ENCODE measurements around the gene SKIC8.
A peak's percentile ranks its signal among the peaks of the same experiment; 100 is the strongest.

SKIC8 gene

DNA sequence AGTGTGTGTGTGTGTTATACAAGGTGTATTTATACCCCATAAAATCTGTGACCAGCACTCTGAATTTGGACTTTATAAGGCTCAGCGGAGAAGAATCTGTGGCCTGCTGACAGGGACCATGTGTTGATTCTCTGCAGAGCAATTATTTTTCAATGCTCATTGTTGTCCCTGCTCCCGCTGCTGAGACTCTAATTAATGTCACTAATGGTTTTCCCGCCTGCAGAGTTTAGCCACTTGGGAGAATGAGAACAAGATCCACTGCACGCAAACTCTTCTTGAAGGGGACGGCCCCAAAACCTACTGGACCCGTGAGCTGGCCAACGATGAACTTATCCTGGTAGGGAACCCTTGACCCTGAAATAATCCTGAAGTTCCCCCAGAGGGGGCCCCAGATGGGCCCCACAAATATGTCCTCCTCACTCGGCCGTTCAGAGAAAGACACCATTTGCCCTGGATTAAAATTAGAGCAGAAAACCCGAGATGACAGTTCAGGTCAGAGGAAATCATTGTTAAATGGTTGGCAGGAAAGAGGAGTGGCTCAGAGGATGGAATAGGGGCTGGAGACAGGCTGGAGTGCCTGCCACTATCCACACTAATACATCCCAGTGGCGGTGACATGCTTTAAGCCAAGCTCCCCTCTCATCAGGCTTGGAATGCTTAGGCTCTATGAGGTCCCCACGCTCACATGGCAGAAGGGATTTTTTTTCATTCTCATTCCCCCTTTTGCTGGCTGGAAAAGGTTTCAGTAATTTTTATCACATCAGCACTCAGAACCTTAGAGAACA lies 44.1 kb upstream of the SKIC8 start:
- Histone ChIP-seq H3K18ac (ENCODE audit: low read length) (no peak overlapping the region), H3K4me2 (ENCODE audit: insufficient read depth, low read length, poor library complexity, severe bottlenecking) (no peak overlapping the region), H3K4me3 (ENCODE audit: low read length in 2 of 2) (no peak overlapping the region), H3K4ac (ENCODE audit: low read length) (no peak overlapping the region), H3K4me1 (ENCODE audit: control insufficient read depth in 2 of 2, insufficient read depth in 1 of 2, low read depth in 1 of 2, low read length in 2 of 2) (peaks cover 20 to 43% of the 10 kb centered on the region in 2 donors), H3K23ac (ENCODE audit: low read depth, low read length, poor library complexity) (no peak overlapping the region), H2AFZ (ENCODE audit: low read length) (peak overlapping the region; percentile 36), H3K79me1 (ENCODE audit: low read depth, low read length) (peaks cover 7% of the 10 kb centered on the region), H4K8ac (ENCODE audit: low read depth, low read length) (no peak overlapping the region), H2BK120ac (ENCODE audit: low read depth, low read length) (no peak overlapping the region), H4K91ac (ENCODE audit: low read depth, low read length, poor library complexity) (no peak overlapping the region), H3K27me3 (ENCODE audit: control insufficient read depth in 3 of 3, insufficient read depth in 3 of 3, low read depth in 1 of 3, low read length in 3 of 3) (no peaks in the 10 kb centered on the region), H2BK5ac (ENCODE audit: low read length) (no peak overlapping the region), H2BK15ac (ENCODE audit: low read length) (no peak overlapping the region), H3K9me3 (replicated peaks in 1 of 2; ENCODE audit: control insufficient read depth in 2 of 2, insufficient read depth in 1 of 2, low read depth in 1 of 2, low read length in 2 of 2) (no peaks in the 10 kb centered on the region), H2AK5ac (ENCODE audit: low read depth, low read length) (no peak overlapping the region), H3K14ac (ENCODE audit: low read length) (no peak overlapping the region), H3K9ac (ENCODE audit: low read depth, low read length, poor library complexity) (no peak overlapping the region), H3K36me3 (replicated peaks in 1 of 2; ENCODE audit: control insufficient read depth in 2 of 2, insufficient read depth in 2 of 2, low read length in 2 of 2) (peaks cover 23 to 49% of the 10 kb centered on the region in 2 donors), H3K27ac (replicated peaks; ENCODE audit: low read length) (peak overlapping the region; percentile 54), H2BK12ac (ENCODE audit: low read length) (no peak overlapping the region)
- DNase-seq (ENCODE audit: low spot score) = no peak
- no CpG with 5 or more reads among the region's 12 CpGs for WGBS, 2 donors (ENCODE audit: extremely low coverage in 2 of 2, insufficient read length in 2 of 2, insufficient replicate concordance in 1 of 2)

DNA sequence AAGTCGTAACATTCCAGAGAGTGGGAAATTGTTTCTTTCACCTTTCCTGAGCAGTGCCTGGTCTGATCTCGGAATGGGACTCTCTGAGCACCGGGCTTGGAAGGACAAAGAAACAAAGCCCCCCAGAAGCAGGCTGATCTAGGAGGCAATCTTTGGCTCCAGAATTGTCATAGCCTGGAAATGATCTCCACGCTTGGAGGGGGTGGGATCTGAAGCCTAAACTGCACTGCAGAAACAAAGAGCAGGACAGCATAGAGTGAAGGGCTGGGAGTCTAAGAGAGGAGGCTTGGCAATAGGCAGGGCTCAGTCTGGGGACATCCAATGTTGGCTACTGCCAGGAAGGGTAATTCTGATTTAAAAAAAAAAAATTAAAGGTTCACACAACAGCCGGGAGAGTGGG lies 42.6 kb upstream of the SKIC8 start:
- H3K18ac ChIP-seq (ENCODE audit: low read length) = no peak overlapping the region
- H3K36me3 ChIP-seq (replicated peaks in 1 of 2; ENCODE audit: control insufficient read depth in 2 of 2, insufficient read depth in 2 of 2, low read length in 2 of 2) = peaks cover 12 to 35% of the 10 kb centered on the region in 2 donors
- H3K27ac ChIP-seq (replicated peaks; ENCODE audit: low read length) = peak overlapping the region; percentile 42
- H2BK5ac ChIP-seq (ENCODE audit: low read length) = no peak overlapping the region
- no peak overlapping the region for H2BK15ac ChIP-seq (ENCODE audit: low read length)
- no peak overlapping the region for H4K91ac ChIP-seq (ENCODE audit: low read depth, low read length, poor library complexity)
- H3K9me3 ChIP-seq (replicated peaks in 1 of 2; ENCODE audit: control insufficient read depth in 2 of 2, insufficient read depth in 1 of 2, low read depth in 1 of 2, low read length in 2 of 2) = no peaks in the 10 kb centered on the region
- peaks cover 18 to 34% of the 10 kb centered on the region in 2 donors for H3K4me1 ChIP-seq (ENCODE audit: control insufficient read depth in 2 of 2, insufficient read depth in 1 of 2, low read depth in 1 of 2, low read length in 2 of 2)
- peak overlapping the region; percentile 97 for H3K4me2 ChIP-seq (ENCODE audit: insufficient read depth, low read length, poor library complexity, severe bottlenecking)
- H3K14ac ChIP-seq (ENCODE audit: low read length) = no peak overlapping the region
- no peak overlapping the region for H3K9ac ChIP-seq (ENCODE audit: low read depth, low read length, poor library complexity)
- H2AK5ac ChIP-seq (ENCODE audit: low read depth, low read length) = no peak overlapping the region
- WGBS, 2 donors (ENCODE audit: extremely low coverage in 2 of 2, insufficient read length in 2 of 2, insufficient replicate concordance in 1 of 2) = no CpG with 5 or more reads among the region's 5 CpGs
- no peak overlapping the region for H2BK12ac ChIP-seq (ENCODE audit: low read length)
- no peaks in the 10 kb centered on the region for H3K27me3 ChIP-seq (ENCODE audit: control insufficient read depth in 3 of 3, insufficient read depth in 3 of 3, low read depth in 1 of 3, low read length in 3 of 3)
- peak overlapping the region; percentile 70 for H2AFZ ChIP-seq (ENCODE audit: low read length)
- DNase-seq (ENCODE audit: low spot score) = no peak
- no peak overlapping the region for H3K4ac ChIP-seq (ENCODE audit: low read length)
- no peak overlapping the region for H3K23ac ChIP-seq (ENCODE audit: low read depth, low read length, poor library complexity)
- H3K4me3 ChIP-seq (ENCODE audit: low read length in 2 of 2) = peak overlapping the region; percentile 16 to 56
- H4K8ac ChIP-seq (ENCODE audit: low read depth, low read length) = no peak overlapping the region
- H3K79me1 ChIP-seq (ENCODE audit: low read depth, low read length) = peaks cover 7% of the 10 kb centered on the region
- no peak overlapping the region for H2BK120ac ChIP-seq (ENCODE audit: low read depth, low read length)

DNA sequence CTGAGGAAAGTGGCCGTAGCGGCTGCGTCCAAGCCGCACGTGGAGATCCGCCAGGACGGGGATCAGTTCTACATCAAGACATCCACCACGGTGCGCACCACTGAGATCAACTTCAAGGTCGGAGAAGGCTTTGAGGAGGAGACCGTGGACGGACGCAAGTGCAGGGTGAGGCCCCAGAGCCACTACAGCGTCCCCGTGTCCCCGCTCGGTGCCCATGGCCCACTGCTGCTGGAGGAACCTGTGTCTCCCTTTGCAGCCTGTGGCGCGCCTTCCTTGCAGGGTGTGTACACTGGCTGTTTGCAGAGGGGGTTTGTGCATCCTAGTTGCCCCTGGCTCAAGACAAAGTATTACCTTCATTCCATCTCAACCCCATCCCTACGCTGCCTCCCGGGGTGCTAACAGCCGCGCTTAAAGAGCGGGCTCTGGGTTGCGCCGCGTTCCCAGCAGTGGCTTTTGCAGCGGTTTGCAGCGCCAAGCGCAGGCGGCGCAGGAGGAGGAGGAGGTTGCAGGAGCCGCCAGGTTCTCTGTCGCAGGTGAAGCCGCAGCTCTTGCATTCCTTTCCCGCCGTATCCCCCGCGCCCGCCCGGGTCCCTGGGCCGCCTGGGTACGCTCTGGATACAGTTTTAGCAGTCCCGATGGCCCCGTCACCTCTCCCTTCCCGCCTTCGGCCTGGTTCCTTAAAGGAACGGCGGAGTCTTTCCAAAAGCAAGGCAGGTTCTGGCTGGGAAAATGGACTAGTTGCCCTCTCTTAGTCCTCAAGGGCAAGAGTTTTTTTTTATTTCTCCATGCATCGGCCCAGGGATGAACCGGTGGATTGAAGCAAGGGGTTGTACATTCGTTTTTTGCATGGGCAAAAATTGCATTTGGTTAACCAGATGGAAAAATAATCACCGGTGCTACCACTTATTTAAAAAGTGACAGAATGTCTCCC lies 41.9 kb upstream of the SKIC8 start:
- Histone ChIP-seq H2AFZ (ENCODE audit: low read length) (peak overlapping the region; percentile 70), H3K14ac (ENCODE audit: low read length) (peak overlapping the region; percentile 78), H2AK5ac (ENCODE audit: low read depth, low read length) (peak overlapping the region; percentile 86), H2BK120ac (ENCODE audit: low read depth, low read length) (peak overlapping the region; percentile 85), H3K23ac (ENCODE audit: low read depth, low read length, poor library complexity) (peak overlapping the region; percentile 90), H2BK15ac (ENCODE audit: low read length) (peak overlapping the region; percentile 69), H4K91ac (ENCODE audit: low read depth, low read length, poor library complexity) (peak overlapping the region; percentile 35), H3K18ac (ENCODE audit: low read length) (peak overlapping the region; percentile 97), H3K9ac (ENCODE audit: low read depth, low read length, poor library complexity) (peak overlapping the region; percentile 98), H3K4ac (ENCODE audit: low read length) (peak overlapping the region; percentile 93), H3K4me2 (ENCODE audit: insufficient read depth, low read length, poor library complexity, severe bottlenecking) (peak overlapping the region; percentile 97), H3K27ac (replicated peaks; ENCODE audit: low read length) (peak overlapping the region; percentile 46), H3K9me3 (replicated peaks in 1 of 2; ENCODE audit: control insufficient read depth in 2 of 2, insufficient read depth in 1 of 2, low read depth in 1 of 2, low read length in 2 of 2) (no peaks in the 10 kb centered on the region), H3K4me1 (ENCODE audit: control insufficient read depth in 2 of 2, insufficient read depth in 1 of 2, low read depth in 1 of 2, low read length in 2 of 2) (peaks cover 18 to 34% of the 10 kb centered on the region in 2 donors), H3K36me3 (replicated peaks in 1 of 2; ENCODE audit: control insufficient read depth in 2 of 2, insufficient read depth in 2 of 2, low read length in 2 of 2) (peaks cover 8 to 29% of the 10 kb centered on the region in 2 donors), H2BK5ac (ENCODE audit: low read length) (peak overlapping the region; percentile 97), H4K8ac (ENCODE audit: low read depth, low read length) (no peak overlapping the region), H2BK12ac (ENCODE audit: low read length) (no peak overlapping the region), H3K4me3 (ENCODE audit: low read length in 2 of 2) (peak overlapping the region; percentile 56 to 98), H3K27me3 (ENCODE audit: control insufficient read depth in 3 of 3, insufficient read depth in 3 of 3, low read depth in 1 of 3, low read length in 3 of 3) (no peaks in the 10 kb centered on the region), H3K79me1 (ENCODE audit: low read depth, low read length) (peaks cover 7% of the 10 kb centered on the region)
- DNase-seq (ENCODE audit: low spot score) = no peak
- WGBS, 2 donors (ENCODE audit: extremely low coverage in 2 of 2, insufficient read length in 2 of 2, insufficient replicate concordance in 1 of 2) = no CpG with 5 or more reads among the region's 53 CpGs

All from neuronal stem cell (in vitro differentiated cells).